Trophoblast cell (in vitro differentiated cells and primary cell): ENCODE measurements around the gene PRR14.

Experiments
- DNase-seq, 2 donors: peaks; one replicate each; pipeline ENCODE4 v3.0.0-alpha.2; 2016
- H2AFZ ChIP-seq: 2 replicates; pipeline ENCODE4 v1.6.1; 2013; ENCODE audit warnings: low read length, moderate library complexity, mild to moderate bottlenecking; ENCODE audit not compliant: insufficient read depth, poor library complexity
- H2AK5ac ChIP-seq: 2 replicates; pipeline ENCODE4 v1.6.1; 2013; ENCODE audit warnings: mild to moderate bottlenecking, low read length
- H2BK120ac ChIP-seq: 2 replicates; pipeline ENCODE4 v1.6.1; 2013; ENCODE audit warnings: low read length, mild to moderate bottlenecking, moderate library complexity; ENCODE audit not compliant: insufficient read depth, poor library complexity
- H2BK12ac ChIP-seq: 2 replicates; pipeline ENCODE4 v1.6.1; 2013; ENCODE audit warnings: mild to moderate bottlenecking, low read length, moderate library complexity
- H2BK5ac ChIP-seq: 2 replicates; pipeline ENCODE4 v1.6.1; 2013; ENCODE audit warnings: low read length, low read depth, moderate library complexity, mild to moderate bottlenecking; ENCODE audit not compliant: poor library complexity
- H3K14ac ChIP-seq: 2 replicates; pipeline ENCODE4 v1.6.1; 2013; ENCODE audit warnings: mild to moderate bottlenecking, low read length
- H3K18ac ChIP-seq: 2 replicates; pipeline ENCODE4 v1.6.1; 2013; ENCODE audit warnings: mild to moderate bottlenecking, low read length
- H3K23ac ChIP-seq: 2 replicates; pipeline ENCODE4 v1.6.1; 2013; ENCODE audit warnings: low read length
- H3K27ac ChIP-seq: 2 replicates; pipeline ENCODE4 v1.5.1; 2013; ENCODE audit warnings: low read depth, mild to moderate bottlenecking, inconsistent platforms, low read length, moderate library complexity
- H3K27me3 ChIP-seq: 2 replicates; pipeline ENCODE4 v1.6.1; 2013; ENCODE audit warnings: inconsistent platforms, mild to moderate bottlenecking, low read length, moderate library complexity; ENCODE audit not compliant: insufficient read depth
- H3K36me3 ChIP-seq, 2 experiments: 1 replicate in 1 of 2; 2 replicates in 1 of 2; pipeline ENCODE4 v1.6.1; 2013; ENCODE audit warnings: low read length in 2 of 2, mild to moderate bottlenecking in 2 of 2, moderate library complexity in 1 of 2; ENCODE audit not compliant: insufficient read depth in 2 of 2, control insufficient read depth in 1 of 2
- H3K4ac ChIP-seq: 2 replicates; pipeline ENCODE4 v1.6.1; 2013; ENCODE audit warnings: low read depth, mild to moderate bottlenecking, low read length, moderate library complexity
- H3K4me1 ChIP-seq, 2 experiments: 1 replicate in 1 of 2; 2 replicates in 1 of 2; pipeline ENCODE4 v1.6.1; 2013; ENCODE audit warnings: low read length in 2 of 2, mild to moderate bottlenecking in 2 of 2, moderate library complexity in 1 of 2; ENCODE audit not compliant: insufficient read depth in 2 of 2, control insufficient read depth in 1 of 2
- H3K4me2 ChIP-seq: 2 replicates; pipeline ENCODE4 v1.6.1; 2013; ENCODE audit warnings: inconsistent platforms, mild to moderate bottlenecking, low read length, moderate library complexity
- H3K4me3 ChIP-seq: 2 replicates; pipeline ENCODE4 v1.5.1; 2013; ENCODE audit warnings: mild to moderate bottlenecking, low read depth, low read length, inconsistent platforms
- H3K79me1 ChIP-seq: one replicate; pipeline ENCODE4 v1.6.1; 2013; ENCODE audit warnings: low read length
- H3K79me2 ChIP-seq: 2 replicates; pipeline ENCODE4 v1.6.1; 2013; ENCODE audit warnings: low read length, mild to moderate bottlenecking; ENCODE audit not compliant: control insufficient read depth, insufficient read depth, poor library complexity
- H3K9ac ChIP-seq: 2 replicates; pipeline ENCODE4 v1.6.1; 2013; ENCODE audit warnings: mild to moderate bottlenecking, low read length
- H3K9me3 ChIP-seq: 2 replicates; pipeline ENCODE4 v1.6.1; 2013; ENCODE audit warnings: low read depth, mild to moderate bottlenecking, control low read depth, inconsistent platforms, low read length; ENCODE audit not compliant: insufficient read depth
- H4K12ac ChIP-seq: 2 replicates; pipeline ENCODE4 v1.6.1; 2013; ENCODE audit warnings: low read depth, mild to moderate bottlenecking, low read length, moderate library complexity
- H4K8ac ChIP-seq: 2 replicates; pipeline ENCODE4 v1.6.1; 2013; ENCODE audit warnings: low read depth, mild to moderate bottlenecking, low read length, moderate library complexity
- H4K91ac ChIP-seq: one replicate; pipeline ENCODE4 v1.6.1; 2013; ENCODE audit warnings: low read depth, mild to moderate bottlenecking, low read length, moderate library complexity
- WGBS: extraction: QIAGEN DNeasy Blood & Tissue Kit; methylation state at CpG from one replicate; pipeline ENCODE4 v1.1.7; 2013; ENCODE audit warnings: missing lambda C conversion rate; ENCODE audit not compliant: insufficient read length, insufficient coverage; ENCODE audit errors: extremely low coverage; 5-methylcytosine and 5-hydroxymethylcytosine counted together

Gene PRR14

DNA sequence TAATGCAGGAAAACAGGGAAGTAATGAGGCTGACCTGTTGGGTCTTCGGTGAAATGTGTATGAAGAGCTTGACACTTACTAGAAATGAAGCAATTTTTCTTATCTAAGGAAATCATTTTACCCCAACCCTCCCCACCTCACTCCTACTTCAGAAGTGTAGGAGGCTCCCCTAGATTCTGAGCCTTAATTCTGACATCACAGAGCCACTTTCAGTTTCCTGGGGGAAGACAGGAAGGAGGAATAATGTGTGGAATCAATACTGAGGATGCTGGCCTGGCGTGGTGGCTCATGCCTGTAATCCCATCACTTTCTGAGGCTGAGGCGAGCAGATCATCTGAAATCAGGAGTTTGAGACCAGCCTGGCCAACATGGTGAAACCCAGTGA lies 27.8 kb downstream of the PRR14 start:
- no peak overlapping the region for H3K27ac ChIP-seq
- H4K8ac ChIP-seq = no peak overlapping the region
- no peak overlapping the region for H4K91ac ChIP-seq
- no peak overlapping the region for H2BK120ac ChIP-seq
- no peak overlapping the region for H3K4me2 ChIP-seq
- no peaks in the 10 kb centered on the region for H3K79me2 ChIP-seq
- no peak overlapping the region for H3K9ac ChIP-seq
- H3K9me3 ChIP-seq = no peaks in the 10 kb centered on the region
- no peak overlapping the region for H2BK12ac ChIP-seq
- peaks cover 3% of the 10 kb centered on the region for H3K27me3 ChIP-seq
- H4K12ac ChIP-seq = no peak overlapping the region
- H3K23ac ChIP-seq = no peak overlapping the region
- no peak overlapping the region for H3K4me3 ChIP-seq
- no peaks in the 10 kb centered on the region for H3K79me1 ChIP-seq
- no peak for DNase-seq
- H3K18ac ChIP-seq = no peak overlapping the region
- H3K36me3 ChIP-seq = no peaks in the 10 kb centered on the region
- no peak overlapping the region for H3K14ac ChIP-seq
- H2AFZ ChIP-seq = no peak overlapping the region
- H2BK5ac ChIP-seq = no peak overlapping the region
- no peaks in the 10 kb centered on the region for H3K4me1 ChIP-seq
- H2AK5ac ChIP-seq = no peak overlapping the region
- H3K4ac ChIP-seq = no peak overlapping the region
- WGBS = no CpG with 5 or more reads among the region's 3 CpGs

DNA sequence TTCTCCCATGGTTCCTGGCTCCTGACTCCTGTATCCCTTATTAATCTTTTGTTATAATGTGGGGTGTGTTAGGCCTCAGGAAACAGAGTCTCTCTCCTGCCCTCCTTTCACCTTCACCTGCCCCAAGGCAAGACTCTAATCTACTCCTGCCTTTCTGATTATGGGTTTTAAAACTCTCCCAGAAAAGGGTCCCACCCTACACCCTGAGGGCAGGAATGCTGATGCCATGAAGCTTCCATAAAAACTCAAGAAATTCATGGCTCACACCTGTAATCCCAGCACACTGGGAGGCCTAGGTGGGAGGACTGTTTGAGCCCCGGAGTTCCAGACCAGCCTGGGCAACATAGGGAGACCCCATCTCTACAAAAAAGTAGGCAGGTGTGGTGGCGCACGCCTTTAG lies 29.6 kb downstream of the PRR14 start:
- Histone ChIP-seq H2BK5ac (no peak overlapping the region), H3K14ac (no peak overlapping the region), H3K4ac (no peak overlapping the region), H4K91ac (no peak overlapping the region), H4K8ac (no peak overlapping the region), H4K12ac (no peak overlapping the region), H3K18ac (no peak overlapping the region), H3K36me3 (no peaks in the 10 kb centered on the region), H3K79me1 (no peaks in the 10 kb centered on the region), H2BK120ac (no peak overlapping the region), H3K4me2 (no peak overlapping the region), H3K27me3 (peaks cover 3% of the 10 kb centered on the region), H3K23ac (no peak overlapping the region), H2AFZ (no peak overlapping the region), H3K9me3 (no peaks in the 10 kb centered on the region), H3K4me3 (no peak overlapping the region), H3K4me1 (no peaks in the 10 kb centered on the region), H2BK12ac (no peak overlapping the region), H3K27ac (no peak overlapping the region), H3K79me2 (no peaks in the 10 kb centered on the region), H3K9ac (no peak overlapping the region), H2AK5ac (no peak overlapping the region)
- WGBS = no CpG with 5 or more reads among the region's 3 CpGs
- peak; percentile 20 to 53 for DNase-seq

DNA sequence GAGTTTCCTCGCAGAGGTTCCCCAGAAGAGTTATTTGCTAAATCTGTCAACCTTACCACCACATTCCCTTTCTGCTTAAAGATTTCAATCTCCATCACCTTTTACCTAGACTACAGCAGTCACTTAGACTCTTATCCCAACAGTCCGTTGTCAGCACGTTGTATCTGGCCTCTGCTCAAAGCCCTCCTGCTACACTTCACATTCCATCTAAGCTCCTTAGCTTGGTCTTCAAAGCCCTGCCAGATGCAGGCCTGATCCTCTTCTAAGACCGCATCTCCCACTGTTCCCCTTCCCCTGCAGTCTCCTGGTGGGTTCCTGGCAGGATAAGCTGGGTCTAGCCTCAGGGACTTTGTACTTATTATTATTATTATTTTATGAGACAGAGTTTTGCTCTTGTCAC lies 37.9 kb downstream of the PRR14 start:
- Histone ChIP-seq H3K9me3 (peaks cover 2% of the 10 kb centered on the region), H3K9ac (no peak overlapping the region), H3K4me1 (peaks cover 0 to 2% of the 10 kb centered on the region in 2 experiments), H3K27me3 (peaks cover 3% of the 10 kb centered on the region), H3K4ac (no peak overlapping the region), H2BK12ac (no peak overlapping the region), H3K4me3 (no peak overlapping the region), H3K23ac (no peak overlapping the region), H3K79me2 (no peaks in the 10 kb centered on the region), H2AK5ac (no peak overlapping the region), H3K18ac (no peak overlapping the region), H2AFZ (no peak overlapping the region), H4K12ac (no peak overlapping the region), H2BK5ac (no peak overlapping the region), H3K79me1 (no peaks in the 10 kb centered on the region), H3K27ac (no peak overlapping the region), H4K8ac (no peak overlapping the region), H3K36me3 (no peaks in the 10 kb centered on the region), H3K4me2 (no peak overlapping the region), H2BK120ac (no peak overlapping the region), H3K14ac (no peak overlapping the region), H4K91ac (no peak overlapping the region)
- DNase-seq = peak in 1 of 2 donors; percentile 17
- no CpG with 5 or more reads among the region's 4 CpGs for WGBS

DNA sequence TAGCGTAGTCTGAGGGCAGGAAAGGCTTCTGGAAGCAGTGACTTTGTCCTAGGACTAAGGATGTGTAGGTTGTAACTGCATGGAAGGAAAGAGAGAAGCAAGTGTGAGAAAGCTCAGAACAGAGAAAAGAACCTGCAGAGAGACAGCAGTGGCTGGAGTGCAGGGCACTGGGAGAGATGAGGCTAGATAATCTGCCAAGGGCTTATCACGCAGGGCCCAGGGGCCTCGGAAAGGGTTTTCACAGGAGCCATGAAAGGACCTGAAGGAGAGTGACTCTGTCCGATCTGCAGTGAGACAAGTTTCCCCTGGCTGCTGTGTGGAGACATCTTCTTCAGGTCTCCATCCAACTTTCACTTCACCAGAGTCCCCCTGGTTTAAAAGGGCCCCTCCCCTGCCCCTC lies 41.1 kb downstream of the PRR14 start:
- Histone ChIP-seq H4K12ac (no peak overlapping the region), H3K4me2 (no peak overlapping the region), H3K9ac (no peak overlapping the region), H3K27me3 (peaks cover 3% of the 10 kb centered on the region), H3K79me2 (no peaks in the 10 kb centered on the region), H2BK5ac (no peak overlapping the region), H3K4ac (no peak overlapping the region), H2BK12ac (no peak overlapping the region), H4K91ac (no peak overlapping the region), H4K8ac (no peak overlapping the region), H2AK5ac (no peak overlapping the region), H3K14ac (no peak overlapping the region), H3K79me1 (no peaks in the 10 kb centered on the region), H3K36me3 (no peaks in the 10 kb centered on the region), H3K18ac (no peak overlapping the region), H3K4me3 (no peak overlapping the region), H3K23ac (no peak overlapping the region), H3K4me1 (peaks cover 0 to 2% of the 10 kb centered on the region in 2 experiments), H2BK120ac (no peak overlapping the region), H3K27ac (no peak overlapping the region), H3K9me3 (peaks cover 2% of the 10 kb centered on the region), H2AFZ (no peak overlapping the region)
- no peak for DNase-seq
- no CpG with 5 or more reads among the region's 4 CpGs for WGBS
